ENCODE data around the gene CRTAC1. TPM values are rescaled to one million over a fixed set of nuclear protein-coding genes. Genes with fewer than 3 reads are reported as not detected.
"Not testable (repeated sequence)": the region's sequence is repeated elsewhere in the genome, so short reads cannot be mapped to it uniquely, and the experiment has no call there.

CRTAC1 gene
- total RNA-seq, 2 experiments from 2014 or later = not detected

DNA sequence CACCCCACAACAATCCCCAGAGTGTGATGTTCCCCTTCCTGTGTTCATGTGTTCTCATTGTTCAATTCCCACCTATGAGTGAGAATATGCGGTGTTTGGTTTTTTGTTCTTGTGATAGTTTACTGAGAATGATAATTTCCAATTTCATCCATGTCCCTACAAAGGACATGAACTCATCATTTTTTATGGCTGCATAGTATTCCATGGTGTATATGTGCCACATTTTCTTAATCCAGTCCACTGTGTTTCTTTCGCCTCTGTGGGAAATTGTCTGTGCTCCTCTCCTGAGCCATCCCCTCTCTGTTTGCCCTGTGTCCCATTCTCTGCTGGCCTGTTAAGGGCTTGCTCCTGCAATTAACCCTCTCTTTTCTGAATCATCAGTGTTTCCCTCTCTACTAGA is 186.4 kb downstream of the CRTAC1 start:
- peaks cover 29% of the 10 kb centered on the region for H3K4me1 Mint-ChIP-seq (ENCODE audit: low read depth)
- DNase-seq; H3K9me3 Mint-ChIP-seq (ENCODE audit: insufficient read depth); H3K27me3 Mint-ChIP-seq (ENCODE audit: low read depth); ATAC-seq; POLR2A ChIA-PET; H3K36me3 Mint-ChIP-seq (ENCODE audit: low read depth); H3K4me3 Mint-ChIP-seq; H3K27ac Mint-ChIP-seq: not testable (repeated sequence)
- CTCF ChIA-PET = interaction anchor here (1.0 kb wide), 1 partner anchor 52 kb away, joined by 5 read pairs; no protein-coding TSS in a partner anchor

GRCh38 chr10:97843281-97843671 is 187.1 kb downstream of the CRTAC1 start:
- POLR2A ChIA-PET = no interaction called here
- H3K27me3 Mint-ChIP-seq (ENCODE audit: low read depth) = peaks cover 4% of the 10 kb centered on the region
- no peaks in the 10 kb centered on the region for H3K36me3 Mint-ChIP-seq (ENCODE audit: low read depth)
- DNase-seq (no peak), ATAC-seq (no peak)
- CTCF ChIA-PET = interaction anchor here (0.6 to 1.1 kb wide), 3 partner anchors 26 to 51 kb away, joined by 3 to 5 read pairs (median 5); no protein-coding TSS in a partner anchor
- H3K4me1 Mint-ChIP-seq (ENCODE audit: low read depth) = peaks cover 26% of the 10 kb centered on the region
- H3K27ac Mint-ChIP-seq = no peak overlapping the region
- no peaks in the 10 kb centered on the region for H3K9me3 Mint-ChIP-seq (ENCODE audit: insufficient read depth)
- H3K4me3 Mint-ChIP-seq = no peak overlapping the region

DNA sequence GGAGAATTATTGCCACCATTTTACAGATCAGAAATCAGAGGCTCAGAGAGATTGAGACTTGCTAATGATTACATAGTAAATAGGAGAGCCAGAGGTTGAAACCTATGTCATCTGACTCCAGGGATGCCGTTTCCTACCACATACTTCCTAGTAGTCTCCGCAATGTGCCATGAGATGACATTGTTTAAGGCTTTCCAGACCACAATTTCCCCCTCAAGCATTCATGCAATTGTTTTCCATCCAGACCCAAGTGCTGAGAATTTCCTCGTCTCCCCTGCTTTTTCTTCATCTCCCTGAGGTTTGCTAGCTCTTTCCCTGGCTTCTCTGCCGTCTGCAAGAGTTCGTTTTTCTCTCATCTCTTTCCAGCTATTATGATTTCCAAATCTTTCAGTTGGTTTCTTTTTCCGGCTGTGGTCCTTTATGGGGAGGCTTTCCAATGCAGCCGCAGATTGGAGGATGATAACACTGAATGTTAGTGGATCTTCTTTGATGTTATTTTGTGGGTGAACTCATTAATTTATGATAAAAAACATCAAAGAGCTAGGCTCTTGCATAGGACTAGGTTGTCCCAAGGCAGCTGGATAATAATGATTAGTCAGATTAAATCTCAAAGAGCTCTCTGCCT is 187.7 kb downstream of the CRTAC1 start:
- Mint-ChIP-seq H3K27me3 (ENCODE audit: low read depth) (peaks cover 4% of the 10 kb centered on the region), H3K9me3 (ENCODE audit: insufficient read depth) (no peaks in the 10 kb centered on the region), H3K27ac (no peak overlapping the region), H3K36me3 (ENCODE audit: low read depth) (no peaks in the 10 kb centered on the region), H3K4me1 (ENCODE audit: low read depth) (peaks cover 26% of the 10 kb centered on the region), H3K4me3 (no peak overlapping the region)
- DNase-seq (no peak), ATAC-seq (no peak)
- ChIA-PET CTCF (interaction anchor here (1.0 to 1.1 kb wide), 2 partner anchors 26 to 50 kb away, joined by 5 read pairs; no protein-coding TSS in a partner anchor), POLR2A (no interaction called here)

DNA sequence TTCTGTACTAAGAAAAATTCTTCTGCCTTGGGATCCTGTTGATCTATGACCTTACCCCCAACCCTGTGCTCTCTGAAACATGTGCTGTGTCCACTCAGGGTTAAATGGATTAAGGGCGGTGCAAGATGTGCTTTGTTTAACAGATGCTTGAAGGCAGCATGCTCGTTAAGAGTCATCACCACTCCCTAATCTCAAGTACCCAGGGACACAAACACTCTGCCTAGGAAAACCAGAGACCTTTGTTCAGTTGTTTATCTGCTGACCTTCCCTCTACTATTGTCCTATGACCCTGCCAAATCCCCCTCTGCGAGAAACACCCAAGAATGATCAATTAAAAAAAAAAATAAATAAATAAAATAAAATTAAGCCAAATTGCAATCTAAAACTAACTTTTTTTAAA is 188.3 kb downstream of the CRTAC1 start:
- DNase-seq; H3K27me3 Mint-ChIP-seq (ENCODE audit: low read depth); CTCF ChIA-PET; POLR2A ChIA-PET; H3K27ac Mint-ChIP-seq; H3K4me3 Mint-ChIP-seq; H3K9me3 Mint-ChIP-seq (ENCODE audit: insufficient read depth); H3K36me3 Mint-ChIP-seq (ENCODE audit: low read depth); ATAC-seq: not testable (repeated sequence)
- H3K4me1 Mint-ChIP-seq (ENCODE audit: low read depth) = peaks cover 26% of the 10 kb centered on the region

DNA sequence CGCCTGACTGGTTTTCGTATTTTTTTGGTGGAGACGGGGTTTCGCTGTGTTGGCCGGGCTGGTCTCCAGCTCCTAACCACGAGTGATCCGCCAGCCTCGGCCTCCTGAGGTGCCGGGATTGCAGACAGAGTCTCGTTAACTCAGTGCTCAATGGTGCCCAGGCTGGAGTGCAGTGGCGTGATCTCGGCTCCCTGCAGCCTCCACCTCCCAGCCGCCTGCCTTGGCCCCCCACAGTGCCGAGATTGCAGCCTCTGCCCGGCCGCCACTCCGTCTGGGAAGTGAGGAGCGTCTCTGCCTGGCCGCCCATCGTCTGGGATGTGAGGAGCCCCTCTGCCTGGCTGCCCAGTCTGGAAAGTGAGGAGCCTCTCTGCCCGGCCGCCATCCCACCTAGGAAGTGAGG is 189.3 kb downstream of the CRTAC1 start:
- DNase-seq; H3K27ac Mint-ChIP-seq; H3K4me3 Mint-ChIP-seq; H3K36me3 Mint-ChIP-seq (ENCODE audit: low read depth); H3K9me3 Mint-ChIP-seq (ENCODE audit: insufficient read depth); H3K27me3 Mint-ChIP-seq (ENCODE audit: low read depth); CTCF ChIA-PET; POLR2A ChIA-PET; ATAC-seq: not testable (repeated sequence)
- H3K4me1 Mint-ChIP-seq (ENCODE audit: low read depth) = peaks cover 26% of the 10 kb centered on the region

GRCh38 chr10:97838091-97838490 is 192.3 kb downstream of the CRTAC1 start:
- ChIA-PET POLR2A (no interaction called here), CTCF (no interaction called here)
- Mint-ChIP-seq H3K4me1 (ENCODE audit: low read depth) (peaks cover 21% of the 10 kb centered on the region), H3K36me3 (ENCODE audit: low read depth) (peaks cover 5% of the 10 kb centered on the region), H3K9me3 (ENCODE audit: insufficient read depth) (no peaks in the 10 kb centered on the region), H3K4me3 (no peak overlapping the region), H3K27ac (no peak overlapping the region), H3K27me3 (ENCODE audit: low read depth) (peaks cover 19% of the 10 kb centered on the region)
- no peak for ATAC-seq
- DNase-seq = no peak

DNA sequence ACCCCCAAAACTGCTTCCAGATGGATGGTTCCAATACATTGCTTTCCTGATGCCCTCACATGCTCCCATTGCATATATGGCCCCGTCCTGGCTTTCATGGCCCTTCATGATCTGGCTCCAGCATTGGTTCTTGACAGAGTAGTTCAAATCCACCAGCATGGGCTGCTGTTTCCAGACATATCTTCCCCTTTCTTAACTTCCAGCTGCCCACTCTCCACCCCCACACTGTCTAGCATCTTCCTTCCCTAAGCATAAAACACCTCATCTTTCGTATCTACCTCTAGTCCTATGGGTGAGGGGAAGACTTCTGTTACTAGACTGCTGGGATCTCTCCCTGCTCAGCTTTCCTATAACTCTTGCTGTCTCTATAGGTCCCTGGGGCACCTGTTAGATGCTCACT is 194.0 kb downstream of the CRTAC1 start:
- Mint-ChIP-seq H3K4me3 (no peak overlapping the region), H3K27ac (no peak overlapping the region), H3K9me3 (ENCODE audit: insufficient read depth) (no peaks in the 10 kb centered on the region), H3K27me3 (ENCODE audit: low read depth) (peaks cover 16% of the 10 kb centered on the region), H3K36me3 (ENCODE audit: low read depth) (peaks cover 5% of the 10 kb centered on the region), H3K4me1 (ENCODE audit: low read depth) (peaks cover 15% of the 10 kb centered on the region)
- CTCF ChIA-PET = no interaction called here
- POLR2A ChIA-PET = no interaction called here
- DNase-seq (no peak), ATAC-seq (no peak)

DNA sequence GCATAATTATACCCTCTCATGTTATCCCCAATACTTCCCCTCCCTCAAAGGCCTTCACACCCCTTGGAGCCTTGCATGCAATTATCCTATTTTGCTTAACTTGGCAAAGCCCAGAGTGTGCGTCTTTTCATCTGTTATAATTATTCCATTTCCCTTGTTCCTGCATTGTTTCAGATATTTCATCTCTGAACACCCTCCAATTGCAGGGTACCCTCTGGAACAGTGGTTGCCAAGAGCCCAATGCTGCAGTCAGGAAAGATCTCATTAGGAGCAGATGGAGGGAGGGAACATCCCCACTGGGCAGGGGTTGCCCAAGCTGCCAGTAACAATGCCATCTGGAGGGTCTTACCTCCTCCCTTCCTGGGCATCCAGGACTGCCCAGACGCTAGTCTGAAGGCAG is 199.2 kb downstream of the CRTAC1 start:
- Mint-ChIP-seq H3K27ac (peak overlapping the region; percentile 21), H3K27me3 (ENCODE audit: low read depth) (peaks cover 11% of the 10 kb centered on the region), H3K4me3 (no peak overlapping the region), H3K9me3 (ENCODE audit: insufficient read depth) (no peaks in the 10 kb centered on the region), H3K4me1 (ENCODE audit: low read depth) (peaks cover 36% of the 10 kb centered on the region), H3K36me3 (ENCODE audit: low read depth) (peaks cover 3% of the 10 kb centered on the region)
- DNase-seq = no peak
- ChIA-PET CTCF (no interaction called here), POLR2A (interaction anchor here (1.4 kb wide), 1 partner anchor 18 kb away, joined by 3 read pairs; the partner anchor contains the start of gene GOLGA7B)
- no peak for ATAC-seq

GRCh38 chr10:97830064-97830463 is 200.4 kb downstream of the CRTAC1 start:
- Mint-ChIP-seq H3K4me3 (no peak overlapping the region), H3K27me3 (ENCODE audit: low read depth) (peaks cover 11% of the 10 kb centered on the region), H3K27ac (peak overlapping the region; percentile 26), H3K36me3 (ENCODE audit: low read depth) (no peaks in the 10 kb centered on the region), H3K4me1 (ENCODE audit: low read depth) (peaks cover 36% of the 10 kb centered on the region), H3K9me3 (ENCODE audit: insufficient read depth) (no peaks in the 10 kb centered on the region)
- ATAC-seq = no peak
- CTCF ChIA-PET = interaction anchor here (1.3 kb wide), 1 partner anchor 38 kb away, joined by 5 read pairs; no protein-coding TSS in a partner anchor
- POLR2A ChIA-PET = interaction anchor here (0.8 to 1.4 kb wide), 2 partner anchors 19 to 34 kb away, joined by 3 to 4 read pairs; partner anchors contain the start of gene GOLGA7B
- no peak for DNase-seq

GRCh38 chr10:97828721-97829120 is 201.7 kb downstream of the CRTAC1 start:
- H3K4me3 Mint-ChIP-seq = no peak overlapping the region
- peaks cover 36% of the 10 kb centered on the region for H3K4me1 Mint-ChIP-seq (ENCODE audit: low read depth)
- DNase-seq = peak; percentile 49
- peak; percentile 77 for ATAC-seq
- H3K27me3 Mint-ChIP-seq (ENCODE audit: low read depth) = peaks cover 3% of the 10 kb centered on the region
- no peaks in the 10 kb centered on the region for H3K36me3 Mint-ChIP-seq (ENCODE audit: low read depth)
- H3K9me3 Mint-ChIP-seq (ENCODE audit: insufficient read depth) = no peaks in the 10 kb centered on the region
- ChIA-PET CTCF (interaction anchor here (1.4 to 1.6 kb wide), 2 partner anchors 21 to 37 kb away, joined by 3 to 8 read pairs; partner anchors contain the start of gene GOLGA7B), POLR2A (interaction anchor here (0.6 to 1.2 kb wide), 2 partner anchors 21 to 32 kb away, joined by 3 to 4 read pairs; partner anchors contain the start of gene GOLGA7B)
- peak overlapping the region; percentile 75 for H3K27ac Mint-ChIP-seq

GRCh38 chr10:97827702-97828291 is 202.6 kb downstream of the CRTAC1 start:
- Mint-ChIP-seq H3K9me3 (ENCODE audit: insufficient read depth) (no peaks in the 10 kb centered on the region), H3K27ac (peak overlapping the region; percentile 75), H3K4me1 (ENCODE audit: low read depth) (peaks cover 36% of the 10 kb centered on the region), H3K4me3 (no peak overlapping the region), H3K36me3 (ENCODE audit: low read depth) (no peaks in the 10 kb centered on the region), H3K27me3 (ENCODE audit: low read depth) (peaks cover 2% of the 10 kb centered on the region)
- ChIA-PET POLR2A (interaction anchor here (1.2 kb wide), 1 partner anchor 22 kb away, joined by 4 read pairs; the partner anchor contains the start of gene GOLGA7B), CTCF (interaction anchor here (0.8 to 1.6 kb wide), 5 partner anchors 22 to 44 kb away, joined by 3 to 8 read pairs (median 3); partner anchors contain the start of gene GOLGA7B)
- DNase-seq (no peak), ATAC-seq (no peak)

- Mint-ChIP-seq H3K27me3 (ENCODE audit: low read depth) (no peaks in the 10 kb centered on the region), H3K4me1 (ENCODE audit: low read depth) (peaks cover 36% of the 10 kb centered on the region), H3K4me3 (no peak overlapping the region), H3K36me3 (ENCODE audit: low read depth) (no peaks in the 10 kb centered on the region), H3K27ac (no peak overlapping the region), H3K9me3 (ENCODE audit: insufficient read depth) (no peaks in the 10 kb centered on the region)
- CTCF ChIA-PET = interaction anchor here (1.0 to 1.5 kb wide), 2 partner anchors 35 to 42 kb away, joined by 3 to 8 read pairs; no protein-coding TSS in a partner anchor
- ATAC-seq (no peak), DNase-seq (no peak)
- POLR2A ChIA-PET = no interaction called here
These were observed 203.5 kb downstream of the CRTAC1 start for GRCh38 chr10:97826892-97827291.

Data from activated CD8-positive, alpha-beta T cell treated with anti-CD3 and anti-CD28 coated beads, Interleukin-2, amount 10 ng/mL, durations not matched to agents 7 days and 5 days (primary cell).